ENCODE data around the gene TARBP2.

Gene TARBP2

DNA sequence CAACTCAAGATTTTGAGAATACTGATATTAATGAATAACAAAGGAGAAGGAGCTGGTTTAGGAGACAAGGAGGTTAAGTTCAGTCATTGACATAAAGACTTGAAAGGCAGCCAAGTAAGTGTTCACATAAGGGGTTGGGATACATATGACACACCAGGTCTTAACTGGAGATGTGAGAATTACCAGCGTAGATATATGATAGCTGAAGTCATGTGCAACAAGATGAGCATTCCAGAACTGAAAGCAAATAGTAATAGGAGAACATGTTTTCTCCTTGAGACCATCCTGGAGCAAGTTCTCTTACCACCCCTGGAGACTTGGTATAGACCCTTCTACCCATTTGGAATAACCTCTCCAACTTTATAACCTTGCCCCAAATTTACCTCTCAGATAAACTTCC is 49.5 kb downstream of the TARBP2 start:
- H3K27ac ChIP-seq: no peak overlapping the region
- H3K27me3 ChIP-seq: no peaks in the 10 kb centered on the region
- no peak for TF ChIP-seq Cebpa-rat (IDR thresholded peaks at IDR 0.05)
- H4K20me1 ChIP-seq: no peaks in the 10 kb centered on the region
- H3K36me3 ChIP-seq: peaks cover 71% of the 10 kb centered on the region
- no peak overlapping the region for H3K4me3 ChIP-seq
- H3K9me3 ChIP-seq: no peaks in the 10 kb centered on the region
- H3K4me1 ChIP-seq: no peaks in the 10 kb centered on the region
- no peak overlapping the region for H3K4me2 ChIP-seq
- H3K9ac ChIP-seq: no peak overlapping the region

DNA sequence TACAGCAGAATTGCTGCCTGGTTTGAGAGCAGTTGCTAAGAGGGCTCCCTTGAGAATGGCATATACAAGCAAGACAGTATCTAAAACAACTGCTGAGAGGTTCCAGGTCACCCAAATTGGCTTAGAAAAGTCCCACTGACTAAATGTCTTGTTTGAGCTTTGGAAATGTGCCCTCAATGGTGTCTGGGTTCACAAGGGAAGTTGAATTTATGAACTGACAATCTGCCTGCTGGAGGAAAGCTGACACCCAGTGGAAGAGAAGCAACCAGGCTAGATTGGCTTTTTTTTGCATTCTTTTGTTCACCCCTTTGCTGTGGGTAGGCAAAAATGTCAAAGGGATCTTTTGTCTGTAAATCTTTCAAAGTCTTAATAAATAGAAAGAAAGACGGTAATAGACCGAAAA is 50.8 kb downstream of the TARBP2 start:
- no peaks in the 10 kb centered on the region for H3K27me3 ChIP-seq
- no peak overlapping the region for H3K9ac ChIP-seq
- no peak overlapping the region for H3K4me3 ChIP-seq
- no peak for TF ChIP-seq Cebpa-rat (IDR thresholded peaks at IDR 0.05)
- H3K36me3 ChIP-seq: peaks cover 70% of the 10 kb centered on the region
- H3K4me1 ChIP-seq: no peaks in the 10 kb centered on the region
- H3K9me3 ChIP-seq: no peaks in the 10 kb centered on the region
- no peak overlapping the region for H3K27ac ChIP-seq
- H3K4me2 ChIP-seq: no peak overlapping the region
- H4K20me1 ChIP-seq: no peaks in the 10 kb centered on the region

DNA sequence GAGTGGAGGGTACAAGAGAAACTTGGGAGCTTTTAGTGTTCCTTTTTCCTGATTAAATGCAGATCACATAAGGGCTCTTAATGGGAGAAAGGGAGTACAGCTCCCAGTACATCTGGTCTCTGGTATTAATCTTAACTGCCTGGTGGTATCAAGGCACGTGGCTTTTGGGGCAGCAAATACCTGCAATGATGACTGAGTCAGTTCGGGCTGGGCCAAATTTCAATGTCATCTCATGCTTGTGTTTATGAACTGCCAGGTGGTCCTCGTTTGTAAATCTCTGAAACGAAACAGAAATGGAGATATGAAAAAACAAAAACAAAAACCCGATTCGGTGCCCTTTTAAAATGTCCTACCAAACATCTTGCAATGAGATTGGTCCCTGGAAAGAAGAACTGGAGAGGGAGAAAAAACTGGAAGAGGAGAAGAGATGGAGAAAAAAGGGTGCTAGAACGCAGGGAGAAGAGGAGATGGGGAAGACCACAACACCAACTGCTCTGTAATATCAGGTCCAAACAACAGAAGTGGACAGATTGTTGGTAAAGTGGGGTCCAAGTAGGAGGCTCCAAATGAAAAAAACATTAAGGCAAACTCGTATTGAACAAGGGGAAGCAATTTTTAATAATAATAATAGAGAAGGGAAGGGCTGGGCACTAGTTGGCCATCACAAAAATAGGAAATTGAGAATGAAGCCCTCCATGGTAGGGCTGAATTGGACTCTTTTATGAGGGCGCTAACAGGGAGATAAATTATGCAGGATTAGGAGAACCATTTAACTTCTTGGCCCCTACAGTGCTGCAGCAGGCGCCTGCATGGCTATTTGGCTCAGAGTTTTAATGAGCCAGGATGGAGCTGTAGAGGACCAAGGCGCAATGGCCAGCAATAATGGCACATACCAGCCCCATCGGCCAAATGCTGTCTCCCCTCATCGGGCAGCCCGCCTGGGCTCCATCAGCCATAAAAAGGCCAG is 51.6 kb downstream of the TARBP2 start:
- peaks cover 68% of the 10 kb centered on the region for H3K36me3 ChIP-seq
- no peak for TF ChIP-seq Cebpa-rat (IDR thresholded peaks at IDR 0.05)
- H3K4me2 ChIP-seq: no peak overlapping the region
- H3K9me3 ChIP-seq: no peaks in the 10 kb centered on the region
- H3K4me1 ChIP-seq: no peaks in the 10 kb centered on the region
- H3K27ac ChIP-seq: no peak overlapping the region
- H3K27me3 ChIP-seq: no peaks in the 10 kb centered on the region
- no peaks in the 10 kb centered on the region for H4K20me1 ChIP-seq
- H3K9ac ChIP-seq: no peak overlapping the region
- H3K4me3 ChIP-seq: no peak overlapping the region

All from BLaER1 (cell line).